Stimulated activated naive CD8-positive, alpha-beta T cell treated with anti-CD3 and anti-CD28 coated beads, Interleukin-15, amount 100 ng/mL, for 72 hours (primary cell): ENCODE results near the gene ULK4.
"Not testable (repeated sequence)": the region's sequence is repeated elsewhere in the genome, so short reads cannot be mapped to it uniquely, and the experiment has no call there.

Experiments
- ATAC-seq: fragments of 150-1000 bp; cut with Tn5 transposase; 2 replicates; pipeline ENCODE4 v1.10.0; 2021; ENCODE audit warnings: mild to moderate bottlenecking, moderate library complexity
- DNase-seq, 2 donors: peaks; one replicate each; pipeline ENCODE4 v3.0.0; 2021 to 2022
- H3K27ac Mint-ChIP-seq, 2 donors: one replicate each; pipeline ENCODE4 v1.8.0; 2022; ENCODE audit warnings: mild to moderate bottlenecking in 2 of 2, mixed read lengths in 2 of 2, moderate library complexity in 2 of 2
- H3K27me3 Mint-ChIP-seq: one replicate; pipeline ENCODE4 v1.8.0; 2022; ENCODE audit warnings: mixed read lengths
- H3K4me1 Mint-ChIP-seq: one replicate; pipeline ENCODE4 v1.8.0; 2022; ENCODE audit warnings: mild to moderate bottlenecking, mixed read lengths
- H3K4me3 Mint-ChIP-seq, 2 donors: one replicate each; pipeline ENCODE4 v1.8.0; 2022; ENCODE audit warnings: mild to moderate bottlenecking in 2 of 2, mixed read lengths in 2 of 2, moderate library complexity in 1 of 2
- H3K9me3 Mint-ChIP-seq, 2 donors: one replicate each; pipeline ENCODE4 v1.8.0; 2022; ENCODE audit warnings: mixed read lengths in 2 of 2

ULK4 gene

GRCh38 chr3:41436983-41437382 lies 524.9 kb downstream of the ULK4 start:
- no peaks in the 10 kb centered on the region for H3K27me3 Mint-ChIP-seq
- no peak overlapping the region for H3K4me3 Mint-ChIP-seq
- no peaks in the 10 kb centered on the region for H3K4me1 Mint-ChIP-seq
- no peak overlapping the region for H3K27ac Mint-ChIP-seq
- no peak for DNase-seq
- ATAC-seq = no peak
- peaks cover 9 to 12% of the 10 kb centered on the region in 2 donors for H3K9me3 Mint-ChIP-seq

GRCh38 chr3:41434781-41435180 lies 527.1 kb downstream of the ULK4 start:
- Mint-ChIP-seq H3K27me3 (no peaks in the 10 kb centered on the region), H3K9me3 (no peaks in the 10 kb centered on the region), H3K4me1 (no peaks in the 10 kb centered on the region), H3K4me3 (no peak overlapping the region), H3K27ac (no peak overlapping the region)
- no peak for DNase-seq
- ATAC-seq = no peak

GRCh38 chr3:41431386-41431785 lies 530.5 kb downstream of the ULK4 start:
- no peak for ATAC-seq
- Mint-ChIP-seq H3K27ac (no peak overlapping the region), H3K9me3 (peaks cover 5 to 18% of the 10 kb centered on the region in 2 donors), H3K4me1 (no peaks in the 10 kb centered on the region), H3K4me3 (no peak overlapping the region), H3K27me3 (peaks cover 14% of the 10 kb centered on the region)
- DNase-seq = no peak

GRCh38 chr3:41430886-41431285 lies 531.0 kb downstream of the ULK4 start:
- DNase-seq (no peak), ATAC-seq (no peak)
- H3K27ac Mint-ChIP-seq = no peak overlapping the region
- no peak overlapping the region for H3K4me3 Mint-ChIP-seq
- no peaks in the 10 kb centered on the region for H3K4me1 Mint-ChIP-seq
- H3K9me3 Mint-ChIP-seq = peaks cover 9 to 23% of the 10 kb centered on the region in 2 donors
- H3K27me3 Mint-ChIP-seq = peaks cover 19% of the 10 kb centered on the region

GRCh38 chr3:41430391-41430790 lies 531.5 kb downstream of the ULK4 start:
- ATAC-seq (no peak), DNase-seq (no peak)
- Mint-ChIP-seq H3K4me3 (no peak overlapping the region), H3K27me3 (peaks cover 19% of the 10 kb centered on the region), H3K27ac (no peak overlapping the region), H3K4me1 (no peaks in the 10 kb centered on the region), H3K9me3 (peaks cover 13 to 26% of the 10 kb centered on the region in 2 donors)

GRCh38 chr3:41426485-41426884 lies 535.4 kb downstream of the ULK4 start:
- Mint-ChIP-seq H3K4me1 (peaks cover 12% of the 10 kb centered on the region), H3K27ac (peak overlapping the region; percentile 3 to 78), H3K27me3 (peaks cover 19% of the 10 kb centered on the region), H3K9me3 (peaks cover 13 to 26% of the 10 kb centered on the region in 2 donors), H3K4me3 (no peak overlapping the region)
- DNase-seq = no peak
- ATAC-seq = no peak

- peaks cover 19% of the 10 kb centered on the region for H3K27me3 Mint-ChIP-seq
- ATAC-seq (peak; percentile 42), DNase-seq (no peak)
- peak overlapping the region in 1 of 2 donors; percentile 2 for H3K4me3 Mint-ChIP-seq
- H3K9me3 Mint-ChIP-seq = peaks cover 13 to 26% of the 10 kb centered on the region in 2 donors
- peaks cover 14% of the 10 kb centered on the region for H3K4me1 Mint-ChIP-seq
- peak overlapping the region in 1 of 2 donors; percentile 92 for H3K27ac Mint-ChIP-seq
Measured at GRCh38 chr3:41424543-41425300, 537.2 kb downstream of the ULK4 start.

- H3K27me3 Mint-ChIP-seq = no peaks in the 10 kb centered on the region
- ATAC-seq (no peak), DNase-seq (no peak)
- H3K4me3 Mint-ChIP-seq = peak overlapping the region in 1 of 2 donors; percentile 2
- H3K27ac Mint-ChIP-seq = no peak overlapping the region
- H3K4me1 Mint-ChIP-seq = peaks cover 22% of the 10 kb centered on the region
- H3K9me3 Mint-ChIP-seq = no peaks in the 10 kb centered on the region
Measured at GRCh38 chr3:41419809-41420208, 542.1 kb downstream of the ULK4 start.

GRCh38 chr3:41418961-41419691 lies 542.8 kb downstream of the ULK4 start:
- peak overlapping the region in 1 of 2 donors; percentile 23 for H3K27ac Mint-ChIP-seq
- H3K4me1 Mint-ChIP-seq = peaks cover 15% of the 10 kb centered on the region
- H3K4me3 Mint-ChIP-seq = peak overlapping the region in 1 of 2 donors; percentile 2
- ATAC-seq = peak; percentile 89
- H3K27me3 Mint-ChIP-seq = no peaks in the 10 kb centered on the region
- no peaks in the 10 kb centered on the region for H3K9me3 Mint-ChIP-seq
- peak in 1 of 2 donors; percentile 52 for DNase-seq

GRCh38 chr3:41417574-41417973 lies 544.3 kb downstream of the ULK4 start:
- Mint-ChIP-seq H3K4me1 (peaks cover 15% of the 10 kb centered on the region), H3K27ac (no peak overlapping the region), H3K9me3 (no peaks in the 10 kb centered on the region), H3K4me3 (no peak overlapping the region), H3K27me3 (no peaks in the 10 kb centered on the region)
- DNase-seq = no peak
- ATAC-seq = no peak

GRCh38 chr3:41411065-41411464 lies 550.8 kb downstream of the ULK4 start:
- DNase-seq = no peak
- H3K27ac Mint-ChIP-seq = no peak overlapping the region
- H3K4me1 Mint-ChIP-seq = no peaks in the 10 kb centered on the region
- no peaks in the 10 kb centered on the region for H3K27me3 Mint-ChIP-seq
- peaks cover 14 to 15% of the 10 kb centered on the region in 2 donors for H3K9me3 Mint-ChIP-seq
- no peak for ATAC-seq
- H3K4me3 Mint-ChIP-seq = no peak overlapping the region

GRCh38 chr3:41405466-41405865 lies 556.4 kb downstream of the ULK4 start:
- Mint-ChIP-seq H3K4me1 (peaks cover 7% of the 10 kb centered on the region), H3K9me3 (peaks cover 14 to 16% of the 10 kb centered on the region in 2 donors), H3K27ac (no peak overlapping the region), H3K4me3 (no peak overlapping the region), H3K27me3 (no peaks in the 10 kb centered on the region)
- ATAC-seq = no peak
- no peak for DNase-seq

GRCh38 chr3:41404582-41404981 lies 557.3 kb downstream of the ULK4 start:
- no peak for ATAC-seq
- H3K27ac Mint-ChIP-seq = no peak overlapping the region
- peaks cover 7% of the 10 kb centered on the region for H3K4me1 Mint-ChIP-seq

GRCh38 chr3:41394896-41395295 lies 567.0 kb downstream of the ULK4 start:
- ATAC-seq (no peak), DNase-seq (no peak)
- Mint-ChIP-seq H3K27ac (no peak overlapping the region), H3K27me3 (no peaks in the 10 kb centered on the region), H3K9me3 (peaks cover 14 to 17% of the 10 kb centered on the region in 2 donors), H3K4me1 (no peaks in the 10 kb centered on the region), H3K4me3 (no peak overlapping the region)

More at GRCh38 chr3:41404582-41404981, 557.3 kb downstream of the ULK4 start:
- no peaks in the 10 kb centered on the region for H3K27me3 Mint-ChIP-seq
- no peak overlapping the region for H3K4me3 Mint-ChIP-seq
- DNase-seq = no peak
- peaks cover 14 to 16% of the 10 kb centered on the region in 2 donors for H3K9me3 Mint-ChIP-seq

GRCh38 chr3:41370765-41371535 lies 591.0 kb downstream of the ULK4 start:
- not testable (repeated sequence) for H3K4me1 Mint-ChIP-seq, DNase-seq, H3K4me3 Mint-ChIP-seq, ATAC-seq, H3K27ac Mint-ChIP-seq, H3K27me3 Mint-ChIP-seq
- H3K9me3 Mint-ChIP-seq = peaks cover 14 to 43% of the 10 kb centered on the region in 2 donors
